OCI-LY7 (cell line): ENCODE measurements around the gene PKHD1.

Source experiments
- EZH2phosphoT487 ChIP-seq: fragments of 200-600 bp; sonication (generic); IDR thresholded peaks from 2 replicates; pipeline ENCODE4 v1.6.1; 2018; ENCODE audit warnings: low read depth, borderline replicate concordance, mild to moderate bottlenecking, mixed run types, antibody characterized with exemption, low read length, moderate library complexity, mixed read lengths
- TF ChIP-seq, protein P1 (sequence below): fragments of 200-600 bp; sonication (generic); conservative IDR thresholded peaks from 2 replicates; pipeline ENCODE4 v1.5.1; 2014; ENCODE audit warnings: mild to moderate bottlenecking, antibody characterized with exemption, low read length, moderate library complexity, mixed read lengths

DNA sequence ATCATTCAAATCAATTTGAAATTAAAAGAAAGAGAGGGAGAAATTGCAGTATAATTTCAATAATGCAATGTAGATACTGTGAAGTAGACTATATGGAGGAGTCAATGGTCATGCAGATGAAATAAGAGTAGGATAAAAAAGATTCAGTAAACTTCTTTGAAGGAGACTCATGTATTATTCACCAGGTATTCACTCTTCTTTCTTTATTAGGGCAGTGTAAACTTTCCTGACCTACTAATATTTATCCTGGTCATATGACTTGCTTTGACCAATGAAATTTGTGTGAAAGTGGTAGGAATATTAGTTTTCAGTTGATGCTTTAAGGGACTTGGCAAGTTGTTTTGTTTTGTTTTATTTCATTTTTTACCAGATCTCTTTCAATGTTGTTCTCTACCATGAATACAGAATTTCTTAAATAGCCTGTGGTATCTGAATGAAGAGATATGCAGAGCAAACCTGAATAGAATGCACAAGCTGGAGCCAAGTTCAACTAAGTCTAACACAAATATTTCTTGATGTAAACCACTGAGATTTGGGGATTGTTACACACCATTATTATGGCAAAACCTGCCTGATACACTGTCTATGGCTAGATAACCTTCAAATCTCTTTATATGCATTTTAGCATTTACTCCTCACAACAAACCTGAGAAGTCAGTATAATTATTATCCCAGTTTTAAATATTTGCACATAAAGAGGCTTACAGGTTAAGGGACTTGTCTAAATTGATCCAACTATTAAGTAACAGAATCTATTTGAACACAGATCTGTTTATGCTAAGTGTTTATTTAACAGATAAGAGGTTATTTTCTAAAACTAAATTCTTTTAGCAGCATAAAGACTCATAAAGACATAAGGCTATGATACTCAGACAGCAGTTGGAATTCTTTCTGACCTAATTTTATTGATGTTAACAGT, 311.2 kb downstream of the PKHD1 start:
- TF ChIP-seq, protein P1, sequence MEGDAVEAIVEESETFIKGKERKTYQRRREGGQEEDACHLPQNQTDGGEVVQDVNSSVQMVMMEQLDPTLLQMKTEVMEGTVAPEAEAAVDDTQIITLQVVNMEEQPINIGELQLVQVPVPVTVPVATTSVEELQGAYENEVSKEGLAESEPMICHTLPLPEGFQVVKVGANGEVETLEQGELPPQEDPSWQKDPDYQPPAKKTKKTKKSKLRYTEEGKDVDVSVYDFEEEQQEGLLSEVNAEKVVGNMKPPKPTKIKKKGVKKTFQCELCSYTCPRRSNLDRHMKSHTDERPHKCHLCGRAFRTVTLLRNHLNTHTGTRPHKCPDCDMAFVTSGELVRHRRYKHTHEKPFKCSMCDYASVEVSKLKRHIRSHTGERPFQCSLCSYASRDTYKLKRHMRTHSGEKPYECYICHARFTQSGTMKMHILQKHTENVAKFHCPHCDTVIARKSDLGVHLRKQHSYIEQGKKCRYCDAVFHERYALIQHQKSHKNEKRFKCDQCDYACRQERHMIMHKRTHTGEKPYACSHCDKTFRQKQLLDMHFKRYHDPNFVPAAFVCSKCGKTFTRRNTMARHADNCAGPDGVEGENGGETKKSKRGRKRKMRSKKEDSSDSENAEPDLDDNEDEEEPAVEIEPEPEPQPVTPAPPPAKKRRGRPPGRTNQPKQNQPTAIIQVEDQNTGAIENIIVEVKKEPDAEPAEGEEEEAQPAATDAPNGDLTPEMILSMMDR, result no peak
- no peak for TF ChIP-seq EZH2phosphoT487
